Activated B cell treated with CpG ODN at 0.5 μM for 24 hours (primary cell): ENCODE data around the gene ZNF592. TPM values are rescaled to one million over a fixed set of nuclear protein-coding genes. Genes with fewer than 3 reads are reported as not detected.
A peak's percentile ranks its signal among the peaks of the same experiment; 100 is the strongest.

Experiments
- ATAC-seq: fragments of 200-7000 bp; cut with Tn5 transposase; one replicate; pipeline ENCODE4 v1.10.0; 2021; ENCODE audit warnings: low read depth, mild to moderate bottlenecking, moderate library complexity
- CTCF ChIA-PET: fragments of 350-600 bp; sonication (Branson Sonifier 250); formaldehyde crosslinking; loops from one replicate; lab custom pipeline; 2021; ENCODE audit warnings: antibody characterized with exemption; lab: Charles Lee
- POLR2A ChIA-PET: fragments of 350-600 bp; sonication (Branson Sonifier 250); formaldehyde crosslinking; loops from one replicate; lab custom pipeline; 2021; ENCODE audit warnings: antibody characterized with exemption; lab: Charles Lee
- DNase-seq: peaks from one replicate; pipeline ENCODE4 v3.0.0; 2022
- H3K27ac Mint-ChIP-seq: one replicate; pipeline ENCODE4 v1.8.0; 2020; ENCODE audit warnings: mixed read lengths
- H3K27me3 Mint-ChIP-seq: one replicate; pipeline ENCODE4 v1.8.0; 2021; ENCODE audit warnings: mixed read lengths
- H3K36me3 Mint-ChIP-seq: one replicate; pipeline ENCODE4 v1.8.0; 2021; ENCODE audit warnings: low read depth, mixed read lengths
- H3K4me1 Mint-ChIP-seq: one replicate; pipeline ENCODE4 v1.8.0; 2021; ENCODE audit warnings: mixed read lengths
- H3K4me3 Mint-ChIP-seq: one replicate; pipeline ENCODE4 v1.8.0; 2020; ENCODE audit warnings: mild to moderate bottlenecking, mixed read lengths
- H3K9me3 Mint-ChIP-seq: one replicate; pipeline ENCODE4 v1.8.0; 2020; ENCODE audit warnings: mixed read lengths
- CTCF ChIP-seq: fragments of 200-600 bp; IDR thresholded peaks from one replicate; pipeline ENCODE4 v1.8.0; 2022; ENCODE audit warnings: antibody characterized with exemption, mild to moderate bottlenecking
- intact Hi-C: fragments of 100-400 bp; cut with micrococcal nuclease; formaldehyde crosslinking; loops from one replicate; pipeline ENCODE4 v1.15.1; 2024
- total RNA-seq: library from RNA; stranded (reverse); gene quantifications from 2 replicates; pipeline ENCODE4 v1.2.3, GENCODE V29; 2022

Gene ZNF592
- 40.6 and 44.3 TPM in 2 replicates for total RNA-seq

GRCh38 chr15:84748274-84749110 is at the start of gene ZNF592:
ZNF592 (plus strand) TSS chr15:84748592; CDS start chr15:84782676, 34,084 bp downstream.
- intact Hi-C loops = loop anchor here (1.0 to 5.0 kb wide), 7 partner anchors 13 to 94 kb away; partner anchors contain the start of genes NMB, SEC11A and WDR73
- ChIA-PET POLR2A (interaction anchor here (0.5 to 4.6 kb wide), 20 partner anchors 9 to 233 kb away, joined by 3 to 127 read pairs (median 5); partner anchors contain the start of genes NMB, PDE8A, SEC11A and WDR73), CTCF (interaction anchor here (0.9 to 2.5 kb wide), 6 partner anchors 11 to 150 kb away, joined by 3 to 9 read pairs (median 4); partner anchors contain the start of gene SEC11A)
- DNase-seq (peak; percentile 88), ATAC-seq (peak; percentile 62)
- H3K27ac Mint-ChIP-seq = peak within 1 kb of the TSS; percentile 99
- H3K36me3 Mint-ChIP-seq = peaks cover 20% of the 10 kb centered on the region
- peak within 1 kb of the TSS; percentile 97 for H3K4me3 Mint-ChIP-seq
- H3K4me1 Mint-ChIP-seq = peaks cover 70% of the 10 kb centered on the region
- H3K9me3 Mint-ChIP-seq = no peaks in the 10 kb centered on the region
- H3K27me3 Mint-ChIP-seq = no peaks in the 10 kb centered on the region
- no peak for TF ChIP-seq CTCF

GRCh38 chr15:84699538-84700191 is 48.7 kb upstream of the ZNF592 start:
- no peaks in the 10 kb centered on the region for H3K9me3 Mint-ChIP-seq
- ATAC-seq (no peak), DNase-seq (no peak)
- H3K36me3 Mint-ChIP-seq = peaks cover 19% of the 10 kb centered on the region
- no peak overlapping the region for H3K4me3 Mint-ChIP-seq
- POLR2A ChIA-PET = no interaction called here
- intact Hi-C loops = no loop called here
- peaks cover 60% of the 10 kb centered on the region for H3K4me1 Mint-ChIP-seq
- no peak for TF ChIP-seq CTCF
- CTCF ChIA-PET = no interaction called here
- no peak overlapping the region for H3K27ac Mint-ChIP-seq
- no peaks in the 10 kb centered on the region for H3K27me3 Mint-ChIP-seq

GRCh38 chr15:84702961-84703482 is 45.4 kb upstream of the ZNF592 start:
- no peak overlapping the region for H3K4me3 Mint-ChIP-seq
- no peak overlapping the region for H3K27ac Mint-ChIP-seq
- peaks cover 24% of the 10 kb centered on the region for H3K36me3 Mint-ChIP-seq
- no peaks in the 10 kb centered on the region for H3K27me3 Mint-ChIP-seq
- ChIA-PET POLR2A (interaction anchor here (0.6 to 1.4 kb wide), 2 partner anchors 26 to 46 kb away, joined by 3 to 5 read pairs; no protein-coding TSS in a partner anchor), CTCF (no interaction called here)
- no peaks in the 10 kb centered on the region for H3K9me3 Mint-ChIP-seq
- ATAC-seq (no peak), DNase-seq (no peak)
- peaks cover 62% of the 10 kb centered on the region for H3K4me1 Mint-ChIP-seq
- intact Hi-C loops = loop anchor here (1.0 to 2.0 kb wide), 2 partner anchors 11 to 16 kb away; no protein-coding TSS in a partner anchor
- no peak for TF ChIP-seq CTCF

GRCh38 chr15:84703808-84704207 is 44.6 kb upstream of the ZNF592 start:
- TF ChIP-seq CTCF = no peak
- ATAC-seq (no peak), DNase-seq (no peak)
- ChIA-PET POLR2A (interaction anchor here (0.8 to 1.4 kb wide), 2 partner anchors 12 to 45 kb away, joined by 3 to 5 read pairs; partner anchors contain the start of gene SEC11A), CTCF (no interaction called here)
- Mint-ChIP-seq H3K4me3 (no peak overlapping the region), H3K36me3 (peaks cover 28% of the 10 kb centered on the region), H3K27ac (peak overlapping the region; percentile 6), H3K27me3 (no peaks in the 10 kb centered on the region), H3K9me3 (no peaks in the 10 kb centered on the region), H3K4me1 (peaks cover 61% of the 10 kb centered on the region)
- intact Hi-C loops = loop anchor here (2.0 kb wide), 1 partner anchor 17 kb away; no protein-coding TSS in a partner anchor
